ENCODE results near the gene PSMB9.

DNA sequence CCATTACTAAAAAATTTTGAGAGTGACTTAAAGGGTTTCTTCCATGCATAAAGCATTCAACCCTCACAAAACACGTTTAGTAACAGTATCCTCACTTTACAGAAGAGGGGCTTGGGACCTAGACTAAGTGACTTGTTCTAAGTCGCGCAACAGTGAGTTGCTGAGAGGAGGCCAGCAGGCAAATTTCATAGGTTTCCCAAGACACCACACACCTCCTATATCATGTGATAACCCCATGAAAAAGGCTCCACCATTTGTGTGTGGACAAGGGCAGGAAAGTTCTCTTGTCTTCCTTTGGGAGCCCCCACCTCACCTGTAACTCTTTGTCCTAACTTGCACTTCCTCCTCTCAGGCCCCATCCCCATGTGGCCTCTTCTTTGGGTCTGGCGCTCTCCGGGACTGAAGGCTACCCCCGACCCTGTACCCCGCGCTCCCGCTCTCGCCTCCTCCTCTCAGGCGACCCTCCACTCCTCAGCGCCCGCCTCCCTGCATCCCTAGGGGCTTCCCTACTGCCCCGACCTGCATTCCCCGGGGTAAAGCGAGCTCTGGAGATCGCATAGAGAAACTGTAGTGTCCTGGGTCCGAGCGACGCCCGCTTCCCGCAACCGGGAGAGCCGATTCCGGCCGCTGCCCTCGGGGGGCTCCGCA is 10.5 kb upstream of the PSMB9 start:
- TF ChIP-seq POLR2A (IDR thresholded peaks at IDR 0.05) = no peak
- TF ChIP-seq, protein P1, sequence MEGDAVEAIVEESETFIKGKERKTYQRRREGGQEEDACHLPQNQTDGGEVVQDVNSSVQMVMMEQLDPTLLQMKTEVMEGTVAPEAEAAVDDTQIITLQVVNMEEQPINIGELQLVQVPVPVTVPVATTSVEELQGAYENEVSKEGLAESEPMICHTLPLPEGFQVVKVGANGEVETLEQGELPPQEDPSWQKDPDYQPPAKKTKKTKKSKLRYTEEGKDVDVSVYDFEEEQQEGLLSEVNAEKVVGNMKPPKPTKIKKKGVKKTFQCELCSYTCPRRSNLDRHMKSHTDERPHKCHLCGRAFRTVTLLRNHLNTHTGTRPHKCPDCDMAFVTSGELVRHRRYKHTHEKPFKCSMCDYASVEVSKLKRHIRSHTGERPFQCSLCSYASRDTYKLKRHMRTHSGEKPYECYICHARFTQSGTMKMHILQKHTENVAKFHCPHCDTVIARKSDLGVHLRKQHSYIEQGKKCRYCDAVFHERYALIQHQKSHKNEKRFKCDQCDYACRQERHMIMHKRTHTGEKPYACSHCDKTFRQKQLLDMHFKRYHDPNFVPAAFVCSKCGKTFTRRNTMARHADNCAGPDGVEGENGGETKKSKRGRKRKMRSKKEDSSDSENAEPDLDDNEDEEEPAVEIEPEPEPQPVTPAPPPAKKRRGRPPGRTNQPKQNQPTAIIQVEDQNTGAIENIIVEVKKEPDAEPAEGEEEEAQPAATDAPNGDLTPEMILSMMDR (IDR thresholded peaks at IDR 0.05) = no peak
